OCI-LY1 (cell line): ENCODE measurements around the gene AGRP.

Source experiments
- H2AFZ ChIP-seq: fragments of 200-600 bp; sonication (generic), shearing (Covaris generic); 2 replicates; pipeline ENCODE4 v1.6.0; 2014; ENCODE audit warnings: antibody characterized with exemption, mild to moderate bottlenecking, low read length
- H3F3A ChIP-seq: fragments of 200-600 bp; sonication (generic), shearing (Covaris generic); 2 replicates; pipeline ENCODE4 v1.6.0; 2014; ENCODE audit warnings: mild to moderate bottlenecking, antibody characterized with exemption, low read length, moderate library complexity; ENCODE audit not compliant: insufficient read depth
- H3K27ac ChIP-seq: fragments of 200-600 bp; sonication (generic); 2 replicates; pipeline ENCODE4 v1.5.1; 2014; ENCODE audit warnings: low read length, mixed run types, mild to moderate bottlenecking, low read depth; ENCODE audit not compliant: poor library complexity, severe bottlenecking
- H3K27me3 ChIP-seq: fragments of 200-600 bp; sonication (generic); 2 replicates; pipeline ENCODE4 v1.6.0; 2014; ENCODE audit warnings: antibody characterized with exemption, mild to moderate bottlenecking, low read length, moderate library complexity; ENCODE audit not compliant: insufficient read depth
- H3K36me3 ChIP-seq: fragments of 200-600 bp; sonication (generic); 2 replicates; pipeline ENCODE4 v1.6.1; 2014; ENCODE audit warnings: mild to moderate bottlenecking, antibody characterized with exemption, low read length, moderate library complexity, mixed read lengths; ENCODE audit not compliant: insufficient read depth
- H3K4me1 ChIP-seq: fragments of 200-600 bp; sonication (generic); 2 replicates; pipeline ENCODE4 v1.5.1; 2014; ENCODE audit warnings: mild to moderate bottlenecking, low read length, moderate library complexity; ENCODE audit not compliant: insufficient read depth, severe bottlenecking
- H3K4me2 ChIP-seq: fragments of 200-600 bp; sonication (generic), shearing (Covaris generic); 2 replicates; pipeline ENCODE4 v1.6.1; 2014; ENCODE audit warnings: low read length
- H3K4me3 ChIP-seq: fragments of 200-600 bp; sonication (generic); 2 replicates; pipeline ENCODE4 v1.5.1; 2014; ENCODE audit warnings: low read length, low read depth, mild to moderate bottlenecking, mixed read lengths; ENCODE audit not compliant: poor library complexity, severe bottlenecking
- H3K79me2 ChIP-seq: fragments of 200-600 bp; shearing (Covaris generic); 2 replicates; pipeline ENCODE4 v1.6.1; 2016; ENCODE audit warnings: mixed run types, low read length, mixed read lengths; ENCODE audit not compliant: insufficient read depth
- H3K9ac ChIP-seq: fragments of 200-600 bp; sonication (generic), shearing (Covaris generic); 2 replicates; pipeline ENCODE4 v1.6.1; 2014; ENCODE audit warnings: mild to moderate bottlenecking, low read length, mixed read lengths
- H3K9me2 ChIP-seq: fragments of 200-600 bp; sonication (generic), shearing (Covaris generic); 2 replicates; pipeline ENCODE4 v1.6.1; 2014; ENCODE audit warnings: low read depth, mild to moderate bottlenecking, low read length, mixed read lengths
- H3K9me3 ChIP-seq: fragments of 200-600 bp; shearing (Covaris generic); 2 replicates; pipeline ENCODE4 v1.6.1; 2014; ENCODE audit warnings: low read length, mixed read lengths
- H4K20me1 ChIP-seq: fragments of 200-600 bp; sonication (generic), shearing (Covaris generic); 2 replicates; pipeline ENCODE4 v1.6.0; 2016; ENCODE audit warnings: mild to moderate bottlenecking, low read length; ENCODE audit not compliant: insufficient read depth
- CTCF ChIP-seq: fragments of 200-600 bp; sonication (generic), shearing (Covaris generic); IDR thresholded peaks from 2 replicates; pipeline ENCODE4 v1.5.1; 2017; ENCODE audit warnings: mild to moderate bottlenecking, antibody characterized with exemption, low read length, moderate library complexity, mixed read lengths
- EZH2 ChIP-seq: fragments of 200-600 bp; sonication (generic), shearing (Covaris generic); IDR thresholded peaks from 2 replicates; pipeline ENCODE4 v1.8.0; 2017; ENCODE audit warnings: borderline replicate concordance, mixed run types, mild to moderate bottlenecking, antibody characterized with exemption, low read length, moderate library complexity, mixed read lengths

Gene AGRP

GRCh38 chr16:67454104-67454503 is 29.2 kb downstream of the AGRP start:
- Histone ChIP-seq H3K79me2 (no peaks in the 10 kb centered on the region), H3K27me3 (no peaks in the 10 kb centered on the region), H3K36me3 (peaks cover 9% of the 10 kb centered on the region; the same call in 1 of the 2 replicates), H2AFZ (no peak overlapping the region), H3K9me2 (no peaks in the 10 kb centered on the region), H3F3A (no peaks in the 10 kb centered on the region), H3K4me3 (no peak overlapping the region), H3K9me3 (no peaks in the 10 kb centered on the region), H4K20me1 (no peaks in the 10 kb centered on the region), H3K9ac (no peak overlapping the region), H3K27ac (no peak overlapping the region), H3K4me1 (no peaks in the 10 kb centered on the region), H3K4me2 (no peak overlapping the region)
- TF ChIP-seq CTCF, result no peak
- no peak for TF ChIP-seq EZH2

GRCh38 chr16:67451704-67452435 is 31.5 kb downstream of the AGRP start:
- H2AFZ ChIP-seq, result no peak overlapping the region

GRCh38 chr16:67451061-67451703 is 32.2 kb downstream of the AGRP start:
- H3K9me3 ChIP-seq, result no peaks in the 10 kb centered on the region
- H3K9ac ChIP-seq, result no peak overlapping the region
- H3K36me3 ChIP-seq, result peaks cover 19% of the 10 kb centered on the region; the same call in 1 of the 2 replicates

More at GRCh38 chr16:67451704-67452435, 31.5 kb downstream of the AGRP start:
- Histone ChIP-seq H3K4me3 (no peak overlapping the region), H3K4me2 (no peak overlapping the region), H4K20me1 (no peaks in the 10 kb centered on the region), H3K36me3 (peaks cover 19% of the 10 kb centered on the region; the same call in 1 of the 2 replicates), H3K9me2 (no peaks in the 10 kb centered on the region), H3F3A (no peaks in the 10 kb centered on the region), H3K9me3 (no peaks in the 10 kb centered on the region), H3K27me3 (no peaks in the 10 kb centered on the region), H3K79me2 (no peaks in the 10 kb centered on the region), H3K9ac (no peak overlapping the region), H3K4me1 (no peaks in the 10 kb centered on the region), H3K27ac (no peak overlapping the region)
- no peak for TF ChIP-seq EZH2
- TF ChIP-seq CTCF, result no peak

More at GRCh38 chr16:67451061-67451703, 32.2 kb downstream of the AGRP start:
- H4K20me1 ChIP-seq, result no peaks in the 10 kb centered on the region
- no peaks in the 10 kb centered on the region for H3K27me3 ChIP-seq
- no peak overlapping the region for H3K4me3 ChIP-seq
- H3K4me2 ChIP-seq, result no peak overlapping the region
- no peaks in the 10 kb centered on the region for H3K9me2 ChIP-seq
- H3K4me1 ChIP-seq, result no peaks in the 10 kb centered on the region
- H3K79me2 ChIP-seq, result no peaks in the 10 kb centered on the region
- H2AFZ ChIP-seq, result no peak overlapping the region
- H3K27ac ChIP-seq, result no peak overlapping the region
- TF ChIP-seq CTCF (no peak), EZH2 (no peak)
- no peaks in the 10 kb centered on the region for H3F3A ChIP-seq
